Parathyroid adenoma (tissue), 2 donors: ENCODE results near the gene DIP2C.

Experiments used
- H2AFZ ChIP-seq: fragments of 300-600 bp; sonication (generic); one replicate; pipeline ENCODE4 v1.7.0; 2017; ENCODE audit warnings: antibody characterized with exemption, mild to moderate bottlenecking
- H3K27ac ChIP-seq: fragments of 300-600 bp; sonication (generic); one replicate; pipeline ENCODE4 v1.7.0; 2017
- H3K27me3 ChIP-seq: fragments of 300-600 bp; sonication (generic); one replicate; pipeline ENCODE4 v1.7.0; 2017; ENCODE audit warnings: low read length; ENCODE audit not compliant: control insufficient read depth, insufficient read depth
- H3K36me3 ChIP-seq: fragments of 300-600 bp; sonication (generic); one replicate; pipeline ENCODE4 v1.7.0; 2017; ENCODE audit warnings: low read length; ENCODE audit not compliant: control insufficient read depth, insufficient read depth
- H3K4me1 ChIP-seq: fragments of 300-600 bp; sonication (generic); one replicate; pipeline ENCODE4 v1.7.0; 2017; ENCODE audit warnings: control low read depth
- H3K4me2 ChIP-seq: fragments of 300-600 bp; sonication (generic); one replicate; pipeline ENCODE4 v1.7.0; 2017; ENCODE audit warnings: low read length
- H3K4me3 ChIP-seq: fragments of 300-600 bp; sonication (generic); one replicate; pipeline ENCODE4 v1.7.0; 2017; ENCODE audit warnings: low read depth, low read length
- H3K79me2 ChIP-seq: fragments of 300-600 bp; sonication (generic); one replicate; pipeline ENCODE4 v1.7.0; 2017; ENCODE audit warnings: control low read depth
- H3K9ac ChIP-seq: fragments of 300-600 bp; sonication (generic); one replicate; pipeline ENCODE4 v1.7.0; 2017; ENCODE audit warnings: mild to moderate bottlenecking
- H3K9me3 ChIP-seq: fragments of 300-600 bp; sonication (generic); one replicate; pipeline ENCODE4 v1.7.0; 2017; ENCODE audit warnings: low read length; ENCODE audit not compliant: control insufficient read depth
- CTCF ChIP-seq: fragments of 300-600 bp; sonication (generic); IDR thresholded peaks from one replicate; pipeline ENCODE4 v1.7.0; 2017; ENCODE audit warnings: antibody characterized with exemption, mild to moderate bottlenecking
- donor health status: primary hyperparathyroidism.

DIP2C gene

DNA sequence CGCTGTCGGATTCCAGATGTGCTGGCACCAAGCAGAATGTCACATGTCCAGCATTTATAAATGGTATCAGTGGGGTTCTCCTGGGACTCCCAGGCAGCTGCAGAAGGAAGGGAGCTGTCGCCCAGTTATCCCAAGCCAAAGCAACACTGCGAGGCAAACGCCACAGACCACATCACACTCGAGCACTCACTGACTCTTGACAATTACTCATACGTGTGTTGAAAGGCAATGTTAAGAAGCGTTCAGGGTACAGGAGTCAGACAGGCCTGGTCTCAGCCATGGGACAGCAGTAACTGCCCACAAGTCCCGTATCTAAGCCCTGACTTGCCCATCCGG lies 113.4 kb downstream of the DIP2C start:
- Histone ChIP-seq H3K27me3 (no peaks in the 10 kb centered on the region), H2AFZ (no peak overlapping the region), H3K36me3 (no peaks in the 10 kb centered on the region), H3K4me2 (no peak overlapping the region), H3K4me3 (no peak overlapping the region), H3K79me2 (peaks cover 76% of the 10 kb centered on the region), H3K4me1 (peaks cover 10% of the 10 kb centered on the region), H3K9me3 (no peaks in the 10 kb centered on the region), H3K9ac (no peak overlapping the region), H3K27ac (no peak overlapping the region)
- TF ChIP-seq CTCF, result no peak

DNA sequence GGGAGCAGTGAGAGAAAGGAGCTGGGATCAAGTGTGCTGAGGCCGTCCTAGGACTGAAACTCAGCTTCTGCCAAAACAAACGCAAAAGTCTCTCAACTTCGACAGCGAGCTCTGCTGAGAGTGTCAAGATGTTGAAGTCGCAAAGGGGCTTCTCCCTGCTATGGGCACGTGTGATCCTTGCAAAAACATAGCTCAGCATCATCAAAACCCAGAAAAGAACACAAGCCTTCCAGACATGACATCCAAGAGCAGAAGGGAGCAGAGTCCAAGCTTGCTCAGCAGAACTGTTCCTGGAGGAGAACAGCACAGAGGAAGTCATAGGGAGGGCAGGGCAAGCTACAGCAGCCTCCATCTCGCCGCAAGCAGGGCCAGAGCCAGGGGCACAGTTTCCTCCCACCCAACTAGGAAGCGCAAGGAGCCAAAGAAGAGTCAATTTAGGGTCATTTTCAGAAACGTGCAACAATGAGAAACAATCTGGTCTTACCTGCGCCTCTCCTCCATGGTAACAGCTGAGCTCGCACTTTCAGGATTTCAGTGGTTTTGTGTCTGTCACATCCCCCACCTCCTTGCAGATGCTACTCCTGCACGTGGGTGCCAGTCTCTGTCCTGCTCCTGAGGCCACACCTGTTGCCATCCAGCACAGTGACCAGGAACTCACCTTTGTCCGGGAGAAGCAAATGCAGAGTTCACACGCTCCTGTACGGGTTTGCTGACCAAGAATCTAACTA lies 113.9 kb downstream of the DIP2C start:
- Histone ChIP-seq H3K9ac (no peak overlapping the region), H3K4me2 (no peak overlapping the region), H3K79me2 (peaks cover 81% of the 10 kb centered on the region), H3K9me3 (no peaks in the 10 kb centered on the region), H2AFZ (no peak overlapping the region), H3K36me3 (no peaks in the 10 kb centered on the region), H3K27me3 (no peaks in the 10 kb centered on the region), H3K4me3 (no peak overlapping the region), H3K27ac (no peak overlapping the region), H3K4me1 (peaks cover 10% of the 10 kb centered on the region)
- TF ChIP-seq CTCF, result no peak

DNA sequence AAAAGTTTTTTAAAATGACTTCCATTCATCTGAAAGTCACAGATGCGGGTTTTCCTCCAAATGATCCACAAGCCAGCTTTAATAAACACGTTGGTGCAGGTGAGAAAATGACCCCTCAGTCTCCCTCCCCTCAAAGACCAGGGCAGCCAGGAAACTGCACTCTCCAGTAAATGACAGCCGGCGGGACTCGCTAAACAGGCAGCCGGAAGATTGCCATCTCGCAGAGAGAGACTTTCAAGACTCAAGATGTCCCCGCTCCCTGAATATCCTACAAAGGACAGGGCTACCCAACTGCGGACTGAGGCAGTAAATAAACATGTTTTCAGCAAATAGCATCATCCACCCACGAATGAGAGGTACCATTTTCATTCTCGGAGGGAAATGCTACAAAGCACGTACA lies 116.8 kb downstream of the DIP2C start:
- no peak overlapping the region for H2AFZ ChIP-seq
- H3K9me3 ChIP-seq, result no peaks in the 10 kb centered on the region
- no peak overlapping the region for H3K27ac ChIP-seq
- no peak overlapping the region for H3K4me2 ChIP-seq
- TF ChIP-seq CTCF, result no peak
- H3K27me3 ChIP-seq, result no peaks in the 10 kb centered on the region
- peaks cover 83% of the 10 kb centered on the region for H3K79me2 ChIP-seq
- H3K4me1 ChIP-seq, result peaks cover 10% of the 10 kb centered on the region
- H3K36me3 ChIP-seq, result no peaks in the 10 kb centered on the region
- no peak overlapping the region for H3K9ac ChIP-seq
- H3K4me3 ChIP-seq, result no peak overlapping the region

DNA sequence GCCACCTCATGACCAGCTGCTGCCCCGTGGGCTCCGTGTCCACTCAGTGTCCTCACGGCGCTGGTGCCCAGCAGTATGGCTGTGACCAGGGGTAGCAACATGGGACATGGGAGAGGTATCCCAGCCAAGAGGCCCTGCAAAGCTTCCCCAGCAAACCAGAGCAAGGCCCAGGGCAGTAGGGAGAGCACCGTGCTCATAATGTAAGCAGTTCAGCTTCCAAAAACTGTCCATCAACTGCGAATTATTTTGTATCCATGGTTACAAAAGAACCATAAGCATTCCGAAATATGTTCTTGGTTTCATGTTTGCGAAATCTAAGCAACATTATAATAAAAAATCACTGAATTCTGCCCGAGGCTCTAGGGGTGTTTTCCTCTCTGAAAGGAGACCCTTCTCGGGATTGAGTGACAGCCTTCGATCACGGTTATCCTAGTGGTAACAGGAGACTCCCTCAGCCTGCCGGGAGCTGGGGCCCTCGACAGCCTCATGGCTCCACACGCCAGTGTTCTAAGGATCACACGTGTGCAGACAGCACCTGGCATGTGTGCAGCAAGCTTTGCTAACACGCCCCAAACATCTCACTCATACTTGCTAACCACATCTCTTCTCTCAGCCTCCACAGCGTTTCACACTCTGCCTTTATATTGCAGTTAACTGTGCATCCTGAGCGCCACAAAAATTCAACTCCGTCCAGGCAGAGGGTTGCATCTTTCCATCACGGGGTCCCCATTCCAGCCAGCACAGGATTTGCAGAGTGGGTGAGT lies 117.6 kb downstream of the DIP2C start:
- Histone ChIP-seq H3K36me3 (no peaks in the 10 kb centered on the region), H3K9me3 (no peaks in the 10 kb centered on the region), H3K79me2 (peaks cover 82% of the 10 kb centered on the region), H3K9ac (no peak overlapping the region), H2AFZ (no peak overlapping the region), H3K27ac (no peak overlapping the region), H3K4me1 (peaks cover 7% of the 10 kb centered on the region), H3K4me3 (no peak overlapping the region), H3K27me3 (no peaks in the 10 kb centered on the region), H3K4me2 (no peak overlapping the region)
- TF ChIP-seq CTCF, result no peak
